Neural cell (in vitro differentiated cells): ENCODE data around the gene TLE1. TPM values are rescaled to one million over a fixed set of nuclear protein-coding genes. Genes with fewer than 3 reads are reported as not detected.

Source experiments
- H2AFZ ChIP-seq: fragments of 200-600, 300-800 bp; sonication (generic), shearing (Covaris generic); 2 replicates; pipeline ENCODE4 v1.6.0; 2014; ENCODE audit warnings: low read depth, mild to moderate bottlenecking, antibody characterized with exemption, low read length, moderate library complexity
- H3F3A ChIP-seq: fragments of 200-600 bp; shearing (Covaris generic); 2 replicates; pipeline ENCODE4 v1.6.1; 2016; ENCODE audit warnings: mild to moderate bottlenecking, moderate library complexity, mixed read lengths, antibody characterized with exemption, low read length; ENCODE audit not compliant: insufficient read depth, poor library complexity, severe bottlenecking
- H3K27ac ChIP-seq: fragments of 200-600, 300-800 bp; sonication (generic), shearing (Covaris generic); 2 replicates; pipeline ENCODE4 v1.5.1; 2014; ENCODE audit warnings: mild to moderate bottlenecking, low read length, moderate library complexity
- H3K27me3 ChIP-seq: fragments of 300-800, 200-600 bp; sonication (generic), shearing (Covaris generic); 2 replicates; pipeline ENCODE4 v1.6.0; 2014; ENCODE audit warnings: mild to moderate bottlenecking, low read depth, low read length, moderate library complexity; ENCODE audit not compliant: insufficient read depth
- H3K36me3 ChIP-seq: fragments of 300-800, 200-600 bp; sonication (generic), shearing (Covaris generic); 2 replicates; pipeline ENCODE4 v1.5.1; 2014; ENCODE audit warnings: mild to moderate bottlenecking, antibody characterized with exemption, low read length, moderate library complexity; ENCODE audit not compliant: insufficient read depth
- H3K4me2 ChIP-seq: fragments of 300-800, 200-600 bp; sonication (generic), shearing (Covaris generic); 2 replicates; pipeline ENCODE4 v1.6.0; 2014; ENCODE audit warnings: mild to moderate bottlenecking, low read length
- H3K4me3 ChIP-seq: fragments of 300-800, 200-600 bp; sonication (generic), shearing (Covaris generic); 2 replicates; pipeline ENCODE4 v1.5.1; 2014; ENCODE audit warnings: mild to moderate bottlenecking, low read length, moderate library complexity
- H3K79me2 ChIP-seq: fragments of 200-600 bp; shearing (Covaris generic); replicated peaks from 2 replicates; pipeline ENCODE4 v1.6.0; 2014; ENCODE audit warnings: mild to moderate bottlenecking, low read length, moderate library complexity; ENCODE audit not compliant: insufficient read depth
- H3K9ac ChIP-seq: fragments of 300-800, 200-600 bp; sonication (generic), shearing (Covaris generic); 2 replicates; pipeline ENCODE4 v1.6.1; 2016; ENCODE audit warnings: mild to moderate bottlenecking, low read length, mixed read lengths
- H3K9me2 ChIP-seq: fragments of 200-600 bp; shearing (Covaris generic); 2 replicates; pipeline ENCODE4 v1.6.1; 2016; ENCODE audit warnings: mild to moderate bottlenecking, low read length, mixed read lengths; ENCODE audit not compliant: insufficient read depth
- H3K9me3 ChIP-seq: fragments of 200-600, 300-800 bp; sonication (generic), shearing (Covaris generic); 2 replicates; pipeline ENCODE4 v1.6.1; 2016; ENCODE audit warnings: mild to moderate bottlenecking, mixed run types, low read length, moderate library complexity, mixed read lengths
- H4K20me1 ChIP-seq: fragments of 200-600 bp; shearing (Covaris generic); 2 replicates; pipeline ENCODE4 v1.6.1; 2016; ENCODE audit warnings: mild to moderate bottlenecking, mixed run types; ENCODE audit not compliant: insufficient read depth
- CTCF ChIP-seq: fragments of 450-650 bp; IDR thresholded peaks from 2 replicates; pipeline ENCODE4 v1.5.1; 2014; ENCODE audit warnings: antibody characterized with exemption, mild to moderate bottlenecking, moderate library complexity; ENCODE audit not compliant: poor library complexity, severe bottlenecking
- EP300 ChIP-seq: fragments of 450-650 bp; conservative IDR thresholded peaks from 2 replicates; pipeline ENCODE4 v1.6.1; 2014; ENCODE audit warnings: antibody characterized with exemption, mild to moderate bottlenecking, moderate library complexity; ENCODE audit not compliant: poor library complexity, severe bottlenecking
- EZH2 ChIP-seq: fragments of 200-600, 300-800 bp; shearing (Covaris generic), sonication (generic); IDR thresholded peaks from 2 replicates; pipeline ENCODE4 v1.6.1; 2014; ENCODE audit warnings: antibody characterized with exemption, low read length, borderline replicate concordance, mild to moderate bottlenecking; ENCODE audit not compliant: insufficient read depth, poor library complexity, severe bottlenecking
- MXI1 ChIP-seq: fragments of 450-650 bp; conservative IDR thresholded peaks from 2 replicates; pipeline ENCODE4 v1.6.1; 2014; ENCODE audit warnings: antibody characterized with exemption, mild to moderate bottlenecking; ENCODE audit not compliant: poor library complexity, severe bottlenecking
- POLR2AphosphoS5 ChIP-seq: IDR thresholded peaks from 2 replicates; pipeline ENCODE4 v1.6.1; 2012
- RAD21 ChIP-seq: fragments of 450-650 bp; conservative IDR thresholded peaks from 2 replicates; pipeline ENCODE4 v1.6.1; 2014; ENCODE audit warnings: antibody characterized with exemption, mild to moderate bottlenecking, moderate library complexity
- REST ChIP-seq: IDR thresholded peaks from 2 replicates; pipeline ENCODE4 v1.6.1; 2012; ENCODE audit warnings: borderline replicate concordance
- SMC3 ChIP-seq: fragments of 450-650 bp; conservative IDR thresholded peaks from 2 replicates; pipeline ENCODE4 v1.6.1; 2014; ENCODE audit warnings: antibody characterized with exemption, mild to moderate bottlenecking, moderate library complexity; ENCODE audit not compliant: poor library complexity
- TAF1 ChIP-seq: IDR thresholded peaks from 2 replicates; pipeline ENCODE4 v1.6.1; 2012; ENCODE audit warnings: low read depth
- polyA plus RNA-seq: library from polyadenylated mRNA; depleted of rRNA; stranded (reverse); fragments of >200 nt; gene quantifications from 2 replicates; pipeline ENCODE4 v1.2.3, GENCODE V29; 2014

TLE1 gene
- polyA plus RNA-seq, 1 donor from 2014 or later, result 93.6 TPM

GRCh38 chr9:81718244-81718643 lies 28.9 kb upstream of the TLE1 start:
- Histone ChIP-seq H3K79me2 (no peaks in the 10 kb centered on the region), H3F3A (no peaks in the 10 kb centered on the region), H4K20me1 (no peaks in the 10 kb centered on the region), H3K27me3 (no peaks in the 10 kb centered on the region), H2AFZ (no peak overlapping the region), H3K4me2 (no peak overlapping the region), H3K36me3 (no peaks in the 10 kb centered on the region), H3K27ac (no peak overlapping the region), H3K9me3 (no peaks in the 10 kb centered on the region), H3K9me2 (no peaks in the 10 kb centered on the region), H3K9ac (no peak overlapping the region), H3K4me3 (no peak overlapping the region)
- no peak for TF ChIP-seq TAF1

GRCh38 chr9:81717747-81718077 lies 28.4 kb upstream of the TLE1 start:
- no peaks in the 10 kb centered on the region for H4K20me1 ChIP-seq
- no peak overlapping the region for H3K4me2 ChIP-seq
- H2AFZ ChIP-seq, result no peak overlapping the region
- H3K4me3 ChIP-seq, result no peak overlapping the region
- H3K9ac ChIP-seq, result no peak overlapping the region
- H3K27ac ChIP-seq, result no peak overlapping the region
- H3K9me3 ChIP-seq, result no peaks in the 10 kb centered on the region
- H3K27me3 ChIP-seq, result no peaks in the 10 kb centered on the region
- no peaks in the 10 kb centered on the region for H3K36me3 ChIP-seq
- no peaks in the 10 kb centered on the region for H3K79me2 ChIP-seq
- no peaks in the 10 kb centered on the region for H3K9me2 ChIP-seq
- TF ChIP-seq EP300 (no peak), TAF1 (no peak), SMC3 (no peak), RAD21 (no peak), MXI1 (no peak), POLR2AphosphoS5 (no peak), EZH2 (no peak), REST (no peak), CTCF (no peak)
- no peaks in the 10 kb centered on the region for H3F3A ChIP-seq

- H4K20me1 ChIP-seq, result no peaks in the 10 kb centered on the region
- H3K9ac ChIP-seq, result no peak overlapping the region
- no peak overlapping the region for H3K27ac ChIP-seq
- H3K36me3 ChIP-seq, result no peaks in the 10 kb centered on the region
- H2AFZ ChIP-seq, result no peak overlapping the region
- H3K4me3 ChIP-seq, result no peak overlapping the region
- no peaks in the 10 kb centered on the region for H3K79me2 ChIP-seq
- no peaks in the 10 kb centered on the region for H3K27me3 ChIP-seq
- no peaks in the 10 kb centered on the region for H3K9me3 ChIP-seq
- H3F3A ChIP-seq, result no peaks in the 10 kb centered on the region
- H3K9me2 ChIP-seq, result no peaks in the 10 kb centered on the region
- H3K4me2 ChIP-seq, result no peak overlapping the region
- no peak for TF ChIP-seq POLR2AphosphoS5
- TF ChIP-seq RAD21, result no peak
- TF ChIP-seq EZH2, result no peak
- no peak for TF ChIP-seq SMC3
- TF ChIP-seq REST, result no peak
- no peak for TF ChIP-seq EP300
- no peak for TF ChIP-seq TAF1
- TF ChIP-seq MXI1, result no peak
- no peak for TF ChIP-seq CTCF
These were observed 27.9 kb upstream of the TLE1 start for GRCh38 chr9:81717061-81717746.
